ENCODE measurements around the gene METRNL.
A peak's percentile ranks its signal among the peaks of the same experiment; 100 is the strongest.

Gene METRNL

DNA sequence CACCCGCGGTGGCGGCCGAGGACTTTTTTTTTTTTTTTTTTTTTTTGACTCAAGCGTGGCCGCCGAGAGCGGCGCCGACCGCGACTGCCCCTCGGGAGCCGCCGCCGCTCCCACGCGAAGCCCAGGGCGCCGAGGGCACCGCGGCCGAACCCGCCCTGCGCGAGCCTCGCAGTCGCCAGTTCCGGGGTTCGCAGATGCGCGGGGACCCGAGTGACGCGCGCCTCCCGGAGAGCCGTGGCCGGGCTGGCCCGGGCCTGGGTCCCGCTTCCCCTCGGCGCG is 1.1 kb downstream of the METRNL start:
- DNase-seq (ENCODE audit: low read depth in 1 of 2, low spot score in 1 of 2), result no peak

DNA sequence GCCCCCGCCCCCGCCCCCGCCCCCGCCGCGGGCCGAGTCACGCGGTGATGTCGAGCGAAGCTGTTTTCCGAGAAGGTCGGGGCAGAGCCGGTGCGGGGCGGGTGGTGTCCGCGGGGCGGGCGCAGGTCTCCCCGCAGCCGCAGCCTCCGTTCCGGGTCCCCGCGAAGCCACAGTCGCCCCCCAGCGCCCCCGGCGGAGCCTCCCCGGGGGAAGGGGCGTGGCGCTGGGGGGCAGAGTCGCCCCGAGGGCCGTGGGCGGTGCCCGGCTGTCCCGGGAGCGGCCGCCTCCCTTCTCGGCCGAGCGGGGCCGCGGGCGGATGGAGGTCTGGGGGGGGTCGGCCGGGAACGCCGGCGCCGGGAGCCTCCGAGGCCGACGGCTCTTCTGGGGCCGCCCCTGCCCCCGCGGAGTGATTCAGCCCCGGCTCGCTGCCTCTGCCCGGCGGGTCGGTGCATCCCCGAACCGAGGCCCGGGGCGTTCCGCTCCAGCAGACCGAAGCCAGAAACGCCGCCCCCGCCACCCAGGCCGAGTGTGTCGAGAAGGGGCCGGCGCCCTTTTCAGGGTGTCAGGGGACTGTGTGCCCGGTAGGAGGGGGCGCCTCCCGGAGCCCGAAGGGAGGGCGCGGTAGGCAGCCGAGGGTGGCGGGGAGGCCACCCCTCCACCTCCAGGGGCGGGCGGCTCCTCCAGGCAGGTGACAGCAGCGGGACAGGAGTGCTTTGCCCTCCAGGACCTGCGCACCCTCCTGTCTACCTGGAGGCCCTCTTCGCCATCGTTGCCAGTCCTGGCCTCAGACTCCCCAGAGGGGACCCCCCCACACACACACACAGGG is 1.7 kb downstream of the METRNL start:
- DNase-seq (ENCODE audit: low read depth in 1 of 2, low spot score in 1 of 2), result peak in 1 of 2 donors; percentile 37

DNA sequence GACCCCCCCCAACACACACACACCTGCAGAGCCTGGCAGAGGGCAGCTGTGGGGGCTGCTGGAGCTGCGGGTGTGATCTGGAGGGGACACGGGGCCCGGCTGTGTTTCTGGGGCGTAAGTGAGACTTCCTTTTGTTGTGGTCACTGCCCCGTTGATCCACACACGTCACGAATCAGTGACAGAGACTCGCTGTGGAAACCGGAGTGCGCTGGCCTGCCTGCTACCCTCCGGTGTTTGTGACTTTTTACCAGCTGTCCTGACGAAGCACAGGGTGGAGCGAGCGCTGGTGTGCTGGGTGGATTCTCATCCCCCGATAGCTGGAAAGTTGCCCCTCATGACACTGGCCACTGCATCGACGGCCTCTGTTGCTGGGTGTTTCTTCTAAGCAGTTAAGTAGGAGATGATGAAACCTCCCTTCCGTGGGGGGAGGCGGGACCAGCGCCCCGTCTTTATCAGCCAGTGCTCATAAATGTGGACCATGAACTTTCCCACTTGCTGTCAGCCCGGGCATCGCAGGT is 2.3 kb downstream of the METRNL start:
- no peak for DNase-seq (ENCODE audit: low read depth in 1 of 2, low spot score in 1 of 2)

DNA sequence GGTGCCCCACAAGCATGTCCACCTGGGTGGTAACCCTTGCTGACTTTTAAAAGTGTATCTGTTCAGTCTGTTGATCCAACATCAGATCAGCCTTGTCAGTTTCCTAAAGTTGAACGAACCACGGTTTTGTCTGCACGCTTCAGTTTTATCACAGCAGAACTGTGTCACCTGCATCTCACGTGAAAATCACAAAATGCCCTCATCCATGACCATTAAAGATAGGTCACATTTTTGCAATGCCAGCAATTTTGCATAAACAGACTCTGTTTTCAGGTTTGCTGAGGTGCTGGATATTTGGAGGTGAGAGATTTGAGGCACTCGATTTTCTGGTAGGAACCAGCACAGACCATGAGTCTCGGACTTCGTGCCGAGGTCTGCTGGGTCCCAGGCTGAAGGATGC is 3.0 kb downstream of the METRNL start:
- DNase-seq (ENCODE audit: low read depth in 1 of 2, low spot score in 1 of 2), result no peak

DNA sequence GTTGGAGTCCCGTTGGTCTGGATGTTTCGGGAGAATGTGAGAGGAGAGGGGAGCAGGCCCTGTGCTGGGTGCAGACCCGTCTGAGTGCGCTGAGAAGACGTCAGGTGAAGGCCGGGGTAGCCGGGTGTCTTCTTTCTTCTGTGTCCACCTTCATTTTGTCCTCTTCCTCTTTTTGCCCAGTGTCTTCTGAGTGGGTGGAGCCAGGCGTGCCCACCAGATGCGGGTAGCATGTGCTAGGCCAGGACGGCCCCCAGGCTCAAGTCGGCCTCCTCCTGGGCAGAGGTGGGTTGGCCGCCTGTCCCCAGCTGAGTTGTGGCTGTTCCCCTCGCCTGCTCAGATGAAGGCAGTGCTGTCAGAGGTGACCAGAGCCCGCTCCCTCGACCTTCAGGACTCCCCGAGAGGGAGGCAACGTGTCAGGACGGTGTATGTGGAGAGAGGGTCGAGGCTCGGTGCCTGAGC is 3.5 kb downstream of the METRNL start:
- DNase-seq (ENCODE audit: low read depth in 1 of 2, low spot score in 1 of 2), result no peak

DNA sequence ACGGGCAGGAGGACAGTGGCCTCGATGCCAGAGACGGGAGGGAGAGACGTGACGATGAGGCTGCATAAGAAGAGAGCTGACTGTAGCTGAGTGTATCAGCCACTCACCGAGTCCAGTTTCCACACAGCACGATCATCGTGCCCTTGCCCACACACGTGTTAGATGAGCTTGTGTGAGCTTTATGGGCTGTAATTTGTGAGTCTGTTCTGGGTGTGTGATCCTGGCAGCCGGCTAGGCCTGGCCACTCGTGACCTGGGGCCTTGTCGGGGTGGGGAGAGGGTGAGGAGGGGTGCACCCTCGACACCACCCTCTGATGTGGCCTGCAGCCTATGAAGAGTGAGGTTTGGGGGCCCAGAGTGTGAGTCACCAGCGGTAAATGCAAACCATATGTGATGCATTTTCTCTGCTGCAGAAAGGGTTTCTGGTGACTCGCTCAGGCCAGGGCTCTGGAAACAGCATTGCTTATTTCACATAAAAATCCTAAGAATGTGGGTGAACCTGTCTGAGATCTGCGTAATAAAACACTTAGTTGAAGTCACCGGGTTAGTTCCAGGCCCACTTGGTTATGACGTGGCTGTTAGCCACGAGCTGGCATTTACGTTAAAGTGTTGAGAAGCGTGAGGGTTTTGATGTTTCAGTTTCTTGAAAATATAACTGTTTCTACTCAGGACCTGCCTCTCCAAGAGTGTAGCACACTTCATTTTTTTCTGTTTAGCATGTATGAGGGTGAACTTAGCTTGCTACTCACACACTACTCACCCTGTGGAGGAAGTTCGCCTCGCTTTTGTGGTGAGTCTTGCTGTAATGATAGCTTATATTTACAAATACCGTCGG is 4.2 kb downstream of the METRNL start:
- no peak for DNase-seq (ENCODE audit: low read depth in 1 of 2, low spot score in 1 of 2)

DNA sequence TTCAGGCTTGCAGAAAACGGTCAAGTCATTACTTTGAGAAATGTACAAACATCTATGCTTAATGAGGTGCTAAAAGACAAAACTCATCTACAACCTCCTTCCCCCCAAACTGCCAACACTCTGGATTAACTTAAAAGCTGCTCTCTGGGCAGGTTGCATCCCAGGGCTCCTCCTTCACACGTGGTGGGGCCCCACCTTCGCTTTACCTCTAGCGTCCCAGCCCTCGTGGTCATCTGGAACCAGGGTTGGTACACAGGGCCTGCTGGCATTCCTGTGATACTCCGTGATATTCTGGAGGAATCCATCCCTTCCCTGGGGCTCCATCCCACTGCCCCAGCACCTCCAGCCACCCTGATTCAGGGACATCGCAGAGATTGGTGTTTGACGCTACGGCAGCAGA is 4.8 kb downstream of the METRNL start:
- no peak for DNase-seq (ENCODE audit: low read depth in 1 of 2, low spot score in 1 of 2)

DNA sequence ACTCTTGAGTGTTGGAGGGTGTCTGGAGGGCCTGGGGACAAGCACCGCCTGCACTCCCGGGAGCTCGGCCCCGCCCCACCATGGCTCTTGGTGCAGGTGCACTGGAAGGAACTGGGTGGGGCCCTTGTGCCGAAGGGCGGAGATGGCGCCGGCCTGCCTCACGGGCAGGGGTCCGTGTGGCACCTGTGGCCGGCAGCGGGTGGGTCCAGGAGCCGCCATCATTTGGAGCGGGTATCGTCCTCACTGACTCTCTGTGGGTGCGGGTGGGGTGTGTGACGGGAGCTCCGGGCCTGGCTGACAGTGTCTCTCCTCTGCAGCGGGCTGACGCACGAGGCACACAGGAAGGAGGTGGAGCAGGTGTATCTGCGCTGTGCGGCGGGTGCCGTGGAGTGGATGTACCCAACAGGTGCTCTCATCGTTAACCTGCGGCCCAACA is 5.2 kb downstream of the METRNL start:
- DNase-seq (ENCODE audit: low read depth in 1 of 2, low spot score in 1 of 2), result no peak

DNA sequence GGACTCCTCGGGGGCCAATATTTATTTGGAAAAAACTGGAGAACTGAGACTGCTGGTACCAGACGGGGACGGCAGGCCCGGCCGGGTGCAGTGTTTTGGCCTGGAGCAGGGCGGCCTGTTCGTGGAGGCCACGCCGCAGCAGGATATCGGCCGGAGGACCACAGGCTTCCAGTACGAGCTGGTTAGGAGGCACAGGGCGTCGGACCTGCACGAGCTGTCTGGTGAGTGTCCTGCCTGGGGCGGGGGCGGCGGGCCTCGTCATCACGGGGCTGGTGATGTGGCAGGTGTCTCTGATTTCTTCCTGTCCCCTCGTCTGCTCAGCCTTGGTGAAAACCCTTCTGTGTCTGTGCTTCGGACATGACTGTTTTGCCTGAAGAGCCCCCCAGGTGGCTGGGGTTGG is 5.7 kb downstream of the METRNL start:
- DNase-seq (ENCODE audit: low read depth in 1 of 2, low spot score in 1 of 2), result no peak

DNA sequence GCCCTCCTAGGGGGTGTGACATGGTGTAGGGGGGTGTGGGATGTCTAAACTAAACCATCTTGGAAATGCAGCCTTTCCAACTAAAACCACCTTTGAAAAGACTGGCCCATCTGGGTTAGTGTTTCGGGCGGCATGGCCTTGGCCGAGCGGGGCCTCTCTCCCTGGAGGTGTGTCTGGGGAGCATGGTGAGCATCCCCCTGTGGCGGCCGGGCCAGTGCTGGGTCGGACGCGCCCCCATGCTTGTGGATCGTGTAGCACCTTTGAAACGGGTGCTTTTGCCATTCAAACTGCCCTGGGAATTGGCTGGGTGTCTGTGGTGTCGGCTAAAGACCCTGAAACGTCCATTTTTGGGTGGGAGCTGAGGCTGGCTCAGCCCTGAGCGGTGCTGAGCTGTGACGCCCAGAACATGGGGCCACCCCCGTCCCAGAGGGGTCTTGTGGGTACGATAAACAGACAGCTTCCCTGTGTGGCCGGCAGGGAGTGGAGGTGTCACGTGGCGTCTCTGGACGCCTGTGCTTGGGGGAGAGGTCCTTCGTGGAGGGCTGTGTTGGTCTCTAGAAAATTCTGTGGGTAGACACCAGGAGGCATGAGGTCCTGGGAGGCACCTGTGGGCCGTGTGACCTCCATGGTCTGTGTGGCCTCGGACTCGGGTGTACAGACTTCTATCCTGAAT is 6.3 kb downstream of the METRNL start:
- no peak for DNase-seq (ENCODE audit: low read depth in 1 of 2, low spot score in 1 of 2)

DNA sequence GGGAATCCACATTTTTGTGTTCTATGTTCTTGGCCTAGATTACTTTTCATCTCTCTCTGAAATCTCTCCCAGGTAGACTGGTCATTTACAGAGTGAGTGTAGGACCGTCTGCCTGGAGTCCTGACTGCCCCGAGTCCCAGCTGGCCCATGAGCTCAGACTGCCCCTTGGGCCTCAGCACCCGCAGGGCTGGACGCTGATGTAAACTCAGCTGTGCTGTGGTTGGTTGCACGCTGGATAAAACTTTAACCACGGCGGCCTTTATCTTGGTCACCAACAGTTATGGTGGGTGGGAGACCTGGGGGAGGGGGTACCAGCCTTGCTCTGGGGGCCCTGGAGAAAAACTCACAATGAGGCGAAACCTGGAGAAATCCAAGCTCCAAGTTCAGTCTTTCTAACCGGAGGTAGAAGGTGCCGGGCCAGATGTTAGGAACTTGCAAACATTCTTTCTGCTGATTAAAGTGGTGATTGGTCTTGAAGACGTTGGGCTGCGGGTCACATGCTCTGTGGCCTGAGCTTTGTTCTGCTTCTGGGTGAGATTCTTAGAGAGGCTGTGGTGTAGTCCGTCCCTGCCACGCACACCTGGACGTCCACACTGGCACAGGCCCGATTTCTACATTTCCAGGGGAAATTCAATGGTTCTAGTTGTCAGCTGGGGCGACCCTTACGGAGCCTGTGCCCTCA is 6.9 kb downstream of the METRNL start:
- DNase-seq (ENCODE audit: low read depth in 1 of 2, low spot score in 1 of 2), result no peak

DNA sequence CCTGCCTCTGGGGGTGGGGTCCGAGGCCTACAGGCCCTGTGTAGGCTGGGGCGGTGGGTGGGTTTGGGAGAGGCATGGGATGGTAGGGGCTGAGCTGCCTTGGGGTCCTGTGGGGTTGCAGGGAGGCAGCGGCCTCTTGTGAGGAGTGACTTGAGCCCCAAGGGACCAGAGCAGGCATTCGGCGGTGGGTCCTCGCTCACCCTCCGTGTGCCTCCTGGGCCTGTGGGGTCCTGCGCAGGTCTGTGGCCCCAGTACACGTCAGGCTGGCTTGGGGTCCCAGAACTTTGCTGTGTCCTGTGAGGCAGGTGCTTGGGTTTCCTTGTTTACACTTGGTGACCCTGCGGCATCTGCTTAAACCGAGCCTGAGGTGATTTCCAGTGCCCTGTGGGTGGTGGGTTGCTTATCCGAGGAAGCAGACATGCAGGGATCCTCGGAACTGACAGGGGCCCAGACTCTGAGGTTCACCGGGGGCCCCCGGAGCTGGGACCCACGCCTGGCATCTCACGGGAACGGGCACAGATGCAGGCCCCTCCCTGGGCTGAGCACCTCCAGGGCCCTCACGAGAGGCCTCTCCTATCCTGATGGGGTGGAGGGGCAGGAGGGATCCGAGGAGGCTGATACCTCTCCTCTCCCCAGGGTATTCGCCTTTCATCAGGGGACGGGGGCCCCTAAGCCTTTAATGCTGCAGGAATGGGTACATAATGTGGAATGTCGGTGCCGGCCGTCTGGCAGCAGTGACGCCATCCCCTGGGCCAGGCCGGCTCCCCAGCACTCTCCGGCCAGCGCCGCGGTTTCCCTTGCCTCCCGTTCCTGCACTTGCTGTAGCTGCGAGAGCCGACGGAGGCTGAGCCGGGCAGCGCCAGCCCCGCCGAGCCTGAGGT is 7.7 kb downstream of the METRNL start:
- DNase-seq (ENCODE audit: low read depth in 1 of 2, low spot score in 1 of 2), result no peak

DNA sequence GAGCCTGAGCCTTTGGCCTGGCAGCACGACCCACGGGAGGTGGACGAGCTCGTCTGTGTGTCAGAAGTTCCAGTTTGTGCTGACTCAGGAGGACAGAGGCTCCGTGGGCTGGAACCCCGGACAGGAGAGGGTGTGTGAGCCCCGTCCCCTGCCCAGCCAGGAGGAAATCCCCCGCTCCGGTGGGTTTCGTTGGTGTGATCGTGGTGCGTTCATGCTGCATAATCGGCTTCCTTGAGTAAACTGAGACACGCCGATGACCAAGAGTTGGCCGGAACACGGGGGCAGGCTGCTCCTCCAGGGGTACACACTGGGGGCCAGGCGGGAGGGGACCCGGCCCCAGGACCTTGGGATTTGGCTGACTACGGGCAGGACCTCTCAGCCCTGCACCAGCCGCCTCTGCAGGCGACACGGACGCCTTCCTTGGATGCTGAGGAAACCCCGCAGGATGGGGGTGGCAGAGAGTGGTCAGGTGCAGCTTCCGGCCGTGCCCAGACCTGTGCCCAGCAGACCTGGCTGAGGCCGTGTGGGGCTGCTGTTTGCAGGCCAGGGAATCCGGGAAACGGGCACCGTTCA is 8.5 kb downstream of the METRNL start:
- DNase-seq (ENCODE audit: low read depth in 1 of 2, low spot score in 1 of 2), result no peak

DNA sequence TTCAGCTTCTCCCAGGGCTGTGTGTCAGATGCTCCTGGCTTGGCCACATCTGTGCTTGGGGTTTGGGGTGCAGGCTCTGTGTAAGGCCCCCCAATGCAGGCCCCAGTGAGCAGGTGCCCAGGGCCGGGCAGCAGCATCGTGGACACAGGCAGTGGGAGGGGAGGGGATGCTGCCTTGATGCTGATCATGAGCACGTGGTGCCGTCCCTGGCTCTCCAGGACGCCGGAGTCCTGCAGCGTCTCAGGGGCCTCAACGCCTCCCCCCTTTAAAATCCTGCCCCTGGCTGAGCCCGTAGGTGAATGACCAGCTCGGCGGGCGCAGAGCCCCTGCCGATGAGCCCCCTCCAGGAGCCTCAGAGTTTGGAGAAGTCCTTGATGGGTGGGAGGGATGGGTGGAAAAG is 9.0 kb downstream of the METRNL start:
- DNase-seq (ENCODE audit: low read depth in 1 of 2, low spot score in 1 of 2), result no peak

DNA sequence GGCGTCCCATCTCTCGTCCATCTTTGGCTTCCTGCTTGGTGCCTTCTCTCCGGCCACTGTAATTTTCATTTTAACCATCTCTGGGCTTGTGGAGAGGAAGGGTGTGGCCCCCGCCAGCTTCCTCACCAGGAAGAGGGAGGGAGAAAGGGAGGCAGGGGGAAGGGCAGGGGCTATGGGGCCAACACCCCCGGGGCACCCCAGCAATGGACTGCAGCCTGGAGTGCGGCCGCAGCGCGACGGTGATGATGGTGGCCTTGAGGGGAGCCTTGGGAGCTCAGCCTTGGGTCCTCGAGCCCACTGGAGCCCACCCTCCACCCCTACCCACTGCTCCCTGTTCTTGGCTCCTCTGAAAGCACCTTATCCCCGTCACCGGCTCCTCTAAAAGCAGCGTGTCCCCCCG is 9.5 kb downstream of the METRNL start:
- no peak for DNase-seq (ENCODE audit: low read depth in 1 of 2, low spot score in 1 of 2)

DNA sequence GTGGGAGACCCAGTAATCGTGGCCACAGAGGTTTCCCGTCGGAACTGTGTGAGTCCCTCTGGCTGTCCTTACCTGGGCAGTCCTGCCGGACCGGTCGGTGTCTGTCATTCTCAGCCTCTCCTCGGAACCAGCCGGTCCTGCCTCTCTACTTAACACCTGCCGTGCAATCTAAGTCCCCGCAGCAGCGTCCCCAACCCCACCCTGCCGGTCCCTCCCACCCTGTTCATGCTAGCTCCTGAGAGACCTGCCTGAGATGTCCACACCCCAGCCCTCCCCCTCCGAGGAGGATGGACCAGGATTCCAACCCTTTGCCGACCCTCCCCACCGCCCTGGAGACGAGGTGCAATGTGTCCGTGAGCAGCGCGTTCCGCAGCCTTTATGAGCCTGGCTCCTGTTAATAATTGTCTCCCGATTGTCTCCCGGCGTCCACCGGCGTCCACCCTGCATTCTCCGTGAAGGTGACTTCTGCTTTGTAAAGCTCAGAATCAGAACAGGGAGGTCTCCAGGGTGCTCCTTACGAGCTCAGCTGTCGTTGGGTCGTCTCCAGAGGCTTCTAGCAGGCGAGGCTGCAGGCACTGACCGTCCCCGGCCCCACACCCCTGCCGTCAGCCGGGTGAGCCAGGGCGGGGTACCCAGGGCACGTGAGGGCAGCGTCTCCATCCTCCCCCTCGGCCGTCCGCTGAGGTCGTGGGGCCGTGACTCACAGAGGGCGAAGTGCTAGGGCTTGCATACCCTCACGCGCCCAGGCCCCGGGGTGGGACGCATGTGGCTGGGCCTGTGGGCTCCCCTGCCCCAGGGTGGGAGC is 10.1 kb downstream of the METRNL start:
- DNase-seq (ENCODE audit: low read depth in 1 of 2, low spot score in 1 of 2), result no peak

DNA sequence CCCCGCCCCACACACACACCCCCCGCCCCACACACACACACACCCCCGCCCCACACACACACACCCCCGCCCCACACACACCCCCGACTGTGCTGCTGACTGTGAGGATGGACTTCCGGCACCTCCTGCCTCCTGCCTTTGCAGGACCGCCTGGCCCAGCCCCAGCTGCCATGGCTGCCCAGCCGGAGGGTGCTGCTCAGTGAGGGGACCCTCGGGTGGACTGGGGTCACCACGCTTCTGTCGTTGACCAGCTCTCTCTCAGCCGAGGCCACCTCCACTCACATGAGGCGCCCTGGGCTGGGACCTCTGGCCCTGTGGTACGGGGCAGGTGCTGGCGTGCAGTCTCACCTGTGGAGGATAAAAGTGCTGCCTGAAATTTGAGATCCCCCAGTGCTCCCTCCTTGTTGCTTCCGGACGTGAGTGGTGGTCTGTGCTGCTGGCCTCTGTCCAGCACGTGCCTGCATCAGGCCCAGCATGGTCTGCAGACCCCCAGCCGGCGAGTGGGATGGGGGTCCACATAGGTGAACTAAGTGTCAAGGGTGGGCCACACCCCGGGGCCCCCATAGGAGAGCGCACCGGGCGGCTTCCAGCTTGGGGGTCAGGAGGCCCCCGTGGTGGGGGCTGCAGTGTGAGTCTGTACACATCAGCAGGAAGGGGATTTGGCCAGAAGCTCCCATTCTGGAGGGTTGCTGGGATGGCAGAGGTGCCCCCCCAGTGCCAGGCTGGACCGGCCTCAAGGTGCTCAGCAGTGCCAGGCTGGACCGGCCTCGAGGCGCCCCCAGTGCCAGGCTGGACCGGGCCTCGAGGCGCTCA is 11.2 kb downstream of the METRNL start:
- DNase-seq (ENCODE audit: low read depth in 1 of 2, low spot score in 1 of 2), result no peak

Data from stimulated activated CD4-positive, alpha-beta T cell treated with anti-CD3 and anti-CD28 coated beads, Interleukin-15, amount 100 ng/mL, for 1 hour (primary cell).